ENCODE data around the gene THSD4.
"Not testable (repeated sequence)": the region's sequence is repeated elsewhere in the genome, so short reads cannot be mapped to it uniquely, and the experiment has no call there.

THSD4 gene

GRCh38 chr15:71433402-71433801, 318.1 kb downstream of the THSD4 start:
- DNase-seq, result no peak

- DNase-seq, result no peak
These were observed 319.5 kb downstream of the THSD4 start for GRCh38 chr15:71434774-71435173.

- DNase-seq, result no peak
These were observed 320.3 kb downstream of the THSD4 start for GRCh38 chr15:71435552-71435951.

GRCh38 chr15:71436854-71437253, 321.6 kb downstream of the THSD4 start:
- no peak for DNase-seq

- DNase-seq, result no peak
These were observed 322.1 kb downstream of the THSD4 start for GRCh38 chr15:71437404-71437803.

GRCh38 chr15:71437919-71438318, 322.6 kb downstream of the THSD4 start:
- no peak for DNase-seq

GRCh38 chr15:71439478-71439877, 324.2 kb downstream of the THSD4 start:
- not testable (repeated sequence) for DNase-seq

GRCh38 chr15:71440489-71441110, 325.3 kb downstream of the THSD4 start:
- DNase-seq, result peak in 1 of 14 donors; percentile 3

- peak in 2 of 14 donors; percentile 3 to 20 for DNase-seq
These were observed 328.3 kb downstream of the THSD4 start for GRCh38 chr15:71443538-71443937.

- DNase-seq, result no peak
These were observed 328.9 kb downstream of the THSD4 start for GRCh38 chr15:71444032-71444810.

GRCh38 chr15:71444866-71445590, 329.8 kb downstream of the THSD4 start:
- no peak for DNase-seq

GRCh38 chr15:71447328-71448250, 332.3 kb downstream of the THSD4 start:
- no peak for DNase-seq

GRCh38 chr15:71448688-71449114, 333.4 kb downstream of the THSD4 start:
- peak in 2 of 14 donors; percentile 10 to 14 for DNase-seq

- no peak for DNase-seq
These were observed 334.1 kb downstream of the THSD4 start for GRCh38 chr15:71449363-71449762.

- DNase-seq, result no peak
These were observed 334.7 kb downstream of the THSD4 start for GRCh38 chr15:71449956-71450355.

- DNase-seq, result no peak
These were observed 335.9 kb downstream of the THSD4 start for GRCh38 chr15:71451130-71451529.

GRCh38 chr15:71452893-71453292, 337.6 kb downstream of the THSD4 start:
- DNase-seq, result no peak

GRCh38 chr15:71454462-71454996, 339.3 kb downstream of the THSD4 start:
- no peak for DNase-seq

GRCh38 chr15:71455107-71455506, 339.8 kb downstream of the THSD4 start:
- no peak for DNase-seq

- DNase-seq, result no peak
These were observed 340.6 kb downstream of the THSD4 start for GRCh38 chr15:71455878-71456277.

- DNase-seq, result no peak
These were observed 341.1 kb downstream of the THSD4 start for GRCh38 chr15:71456362-71456761.

GRCh38 chr15:71456811-71457210, 341.5 kb downstream of the THSD4 start:
- DNase-seq, result no peak

Data from C1 segment of cervical spinal cord (tissue), 14 donors.